Hepatic stellate cell (primary cell): Measurements from ENCODE around the gene FBN2.

Experiments
- DNase-seq: peaks from one replicate; pipeline ENCODE4 v3.0.0; 2011; ENCODE audit warnings: low spot score

The FBN2 gene

DNA sequence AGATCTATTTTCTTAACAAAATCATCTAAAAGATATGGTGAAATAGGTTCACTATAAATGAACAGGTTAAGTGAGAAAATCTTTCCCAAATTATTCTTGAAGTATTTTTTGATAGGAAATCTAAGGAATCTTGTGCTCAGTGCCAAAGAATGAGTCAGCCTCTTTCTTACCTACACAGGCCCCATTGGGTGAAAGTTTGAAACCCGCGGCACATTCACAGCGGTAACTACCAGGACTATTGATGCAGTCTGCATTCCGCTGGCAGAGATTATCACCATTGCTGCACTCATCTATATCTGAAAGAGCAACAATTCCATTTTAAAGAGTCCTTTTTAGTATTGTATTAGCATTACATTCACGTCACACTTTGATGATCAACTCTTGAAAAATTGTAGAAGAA lies 232.7 kb downstream of the FBN2 start:
- DNase-seq = no peak

DNA sequence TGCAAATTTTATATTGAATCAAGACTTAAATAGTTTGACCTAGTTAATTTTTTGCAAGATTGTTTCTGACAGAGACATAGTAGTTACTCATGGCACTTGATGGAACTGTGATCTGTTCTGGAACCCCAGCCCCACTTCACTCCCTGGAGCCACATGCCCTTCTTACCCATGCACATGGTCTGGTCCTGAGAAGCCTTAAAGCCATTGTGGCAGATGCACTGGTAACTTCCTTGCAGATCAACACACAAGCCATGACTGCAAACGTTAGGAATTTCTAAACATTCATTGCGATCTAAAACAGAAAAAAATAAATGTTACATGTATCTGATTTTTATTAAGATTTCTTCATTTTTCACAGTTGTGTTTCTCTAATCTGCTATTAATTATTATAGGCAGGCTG lies 233.3 kb downstream of the FBN2 start:
- DNase-seq = no peak

DNA sequence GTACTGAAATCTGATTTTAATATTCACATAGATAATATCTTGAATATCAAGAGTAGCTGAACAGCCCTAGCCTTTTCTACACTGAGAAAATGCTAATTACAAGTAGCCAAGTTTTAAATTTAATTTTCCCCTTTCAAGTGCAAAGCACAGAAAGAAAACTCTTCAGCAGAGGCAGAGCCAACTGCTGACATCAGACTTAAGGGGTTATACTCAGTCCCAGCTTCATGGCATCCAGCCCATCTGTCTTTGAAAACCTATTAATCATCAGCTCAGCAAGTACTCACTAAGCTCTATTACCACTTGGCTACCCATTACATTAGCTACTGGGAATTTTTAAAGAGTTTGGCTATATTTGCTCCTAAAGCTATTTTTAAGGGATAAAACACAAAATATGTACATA lies 234.0 kb downstream of the FBN2 start:
- DNase-seq = no peak

DNA sequence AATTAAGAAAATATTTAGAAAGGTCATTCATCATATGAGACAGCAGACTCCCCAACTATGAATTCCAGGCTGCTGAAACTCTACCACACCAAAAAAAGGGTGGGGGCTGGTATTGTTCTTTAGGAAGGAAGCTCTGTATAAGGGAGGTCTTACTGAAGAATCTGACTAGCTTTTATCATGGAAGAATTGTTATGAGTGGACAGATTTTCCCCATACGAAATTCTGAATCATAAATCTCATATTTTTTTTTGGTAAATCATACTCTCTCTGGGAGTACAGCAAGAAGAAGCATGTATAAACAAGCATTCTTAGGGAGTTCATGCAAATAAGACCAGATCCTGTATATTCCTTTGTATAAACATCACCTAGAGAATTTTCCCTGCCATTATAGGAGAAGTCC lies 234.5 kb downstream of the FBN2 start:
- DNase-seq = no peak

DNA sequence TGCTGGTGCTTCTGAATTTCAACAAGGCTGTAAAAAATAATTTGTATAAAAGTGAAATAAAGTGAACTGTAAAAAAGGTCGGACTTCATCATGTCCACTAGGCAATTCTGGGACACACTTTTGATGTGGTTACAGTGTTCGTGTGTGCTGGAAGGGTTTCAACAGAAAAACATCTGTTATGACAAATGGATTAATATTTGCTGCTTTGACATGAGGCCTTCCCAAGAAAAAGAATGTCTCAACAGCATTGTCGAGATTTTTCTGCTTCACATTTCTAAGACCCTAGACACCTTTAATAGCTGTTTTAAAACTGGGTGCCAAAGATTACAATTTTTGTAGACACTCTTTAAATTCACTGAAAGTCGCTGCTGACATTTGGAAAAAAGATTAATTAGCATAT lies 237.9 kb downstream of the FBN2 start:
- no peak for DNase-seq

DNA sequence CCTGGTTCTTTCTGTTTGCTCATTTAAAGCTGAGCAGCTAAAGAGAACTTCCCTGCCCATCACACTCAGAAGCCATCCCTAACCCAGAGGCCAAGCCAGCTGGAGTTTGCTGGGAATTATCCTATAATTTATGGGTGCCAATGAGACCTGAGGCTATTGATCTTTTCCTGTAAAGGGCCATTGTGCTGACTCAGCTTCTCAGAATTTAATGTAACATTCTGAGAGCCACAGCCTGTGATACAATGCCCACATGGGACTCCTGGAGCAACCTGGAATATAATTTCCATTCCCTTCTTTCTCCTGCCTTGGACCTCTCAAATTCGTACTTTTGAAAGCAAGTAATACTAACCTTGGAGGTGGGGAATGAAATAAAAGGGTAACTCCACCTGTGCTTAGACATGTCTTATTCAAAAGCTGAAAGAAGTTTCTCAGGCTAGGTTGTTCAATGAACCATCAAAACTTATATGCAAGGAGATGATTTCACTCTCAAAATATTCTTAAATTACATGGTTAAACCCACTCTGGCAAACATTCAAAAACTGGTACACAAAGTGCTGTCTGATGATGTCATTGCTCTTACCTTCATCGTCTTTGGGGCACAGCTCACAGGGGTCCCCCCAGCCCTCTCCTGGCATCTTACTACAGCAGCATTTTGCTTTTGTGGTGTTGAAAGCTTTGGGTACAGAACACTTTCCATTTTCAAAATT lies 247.7 kb downstream of the FBN2 start:
- no peak for DNase-seq

DNA sequence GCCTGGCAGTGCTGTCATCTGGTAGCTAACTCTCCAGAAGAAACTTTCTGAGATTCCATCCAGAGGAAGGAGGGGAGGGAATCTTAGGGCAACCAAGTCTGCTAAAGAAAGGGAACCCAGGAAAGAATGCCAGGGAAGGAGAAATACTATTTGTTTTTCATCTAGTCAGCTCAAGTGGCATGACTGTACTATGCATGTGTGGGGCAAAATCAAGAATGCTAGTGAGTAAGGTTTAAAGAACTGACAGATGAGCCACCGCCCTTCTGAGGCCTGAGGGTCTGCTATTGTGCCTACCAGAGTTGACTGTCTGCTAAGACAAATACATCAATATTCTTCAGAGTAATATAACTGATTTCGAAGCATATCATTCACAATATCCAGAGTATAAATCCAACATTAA lies 250.3 kb downstream of the FBN2 start:
- no peak for DNase-seq

DNA sequence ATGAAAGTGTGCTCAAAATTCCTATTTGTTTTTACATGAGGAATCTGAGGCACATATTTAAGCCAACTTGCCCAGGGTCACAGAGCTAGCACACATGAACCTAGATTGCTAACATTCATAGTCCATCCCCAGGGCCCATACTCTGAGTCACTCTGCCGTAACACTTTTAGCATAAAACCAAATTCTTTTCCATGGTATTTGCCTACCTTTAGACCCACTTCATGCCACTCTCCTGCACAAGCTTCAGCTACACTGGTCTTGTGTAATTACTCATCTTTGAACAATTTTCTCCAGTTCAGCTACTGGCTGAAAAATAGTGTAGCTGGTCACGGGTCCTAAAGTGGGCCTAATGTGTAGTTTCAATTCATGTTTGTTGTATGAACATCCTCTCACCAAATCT lies 253.8 kb downstream of the FBN2 start:
- DNase-seq = no peak

DNA sequence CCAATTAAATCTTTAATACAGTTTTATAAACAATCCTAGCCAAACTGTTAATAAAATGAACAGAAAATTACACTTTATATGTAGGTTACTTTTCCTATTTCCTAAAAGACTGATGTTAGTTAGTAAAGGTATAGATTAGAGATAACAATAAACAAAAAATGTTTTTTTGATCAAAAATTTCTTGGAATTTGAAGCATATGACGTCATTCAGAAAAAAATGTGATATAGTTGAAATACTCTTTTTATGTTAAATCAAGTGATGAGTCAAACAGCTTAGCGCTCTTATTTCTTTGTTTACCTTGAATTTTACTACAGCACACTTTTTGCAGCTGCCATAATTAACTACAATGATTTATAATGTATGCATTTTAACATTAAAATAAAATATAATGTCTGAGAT lies 258.7 kb downstream of the FBN2 start:
- no peak for DNase-seq

DNA sequence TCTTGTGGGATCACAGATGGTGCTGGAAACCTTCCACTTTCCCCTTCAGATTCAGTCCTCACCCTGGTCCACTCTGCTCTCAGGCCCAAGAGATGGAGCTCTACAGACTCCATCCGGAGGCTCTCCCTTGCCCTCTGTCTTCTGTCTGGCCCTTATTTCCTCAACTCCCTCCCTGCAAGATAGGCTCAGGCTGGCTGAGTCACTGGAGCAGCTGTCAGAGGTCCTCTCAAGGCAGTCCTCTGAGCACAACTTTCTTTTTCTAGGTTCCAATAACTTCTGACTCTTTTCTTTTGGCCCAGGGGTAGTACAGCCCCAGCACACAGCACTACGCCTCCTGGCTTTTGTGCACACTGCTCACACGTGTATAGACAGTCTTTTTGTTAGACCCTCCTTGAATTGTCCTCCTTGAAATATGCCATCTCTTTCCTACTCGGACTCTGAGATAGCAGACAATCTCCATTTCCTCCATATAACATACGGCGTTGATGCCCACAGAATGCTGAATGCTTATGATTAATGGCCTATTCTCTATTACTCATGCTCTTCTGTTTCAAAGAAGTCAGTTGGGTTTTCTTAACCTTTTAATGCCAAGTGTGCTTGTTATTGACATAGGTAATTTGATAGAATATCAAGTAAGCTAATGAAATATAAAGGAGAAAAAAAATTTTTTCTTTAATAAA lies 261.4 kb downstream of the FBN2 start:
- DNase-seq = no peak

DNA sequence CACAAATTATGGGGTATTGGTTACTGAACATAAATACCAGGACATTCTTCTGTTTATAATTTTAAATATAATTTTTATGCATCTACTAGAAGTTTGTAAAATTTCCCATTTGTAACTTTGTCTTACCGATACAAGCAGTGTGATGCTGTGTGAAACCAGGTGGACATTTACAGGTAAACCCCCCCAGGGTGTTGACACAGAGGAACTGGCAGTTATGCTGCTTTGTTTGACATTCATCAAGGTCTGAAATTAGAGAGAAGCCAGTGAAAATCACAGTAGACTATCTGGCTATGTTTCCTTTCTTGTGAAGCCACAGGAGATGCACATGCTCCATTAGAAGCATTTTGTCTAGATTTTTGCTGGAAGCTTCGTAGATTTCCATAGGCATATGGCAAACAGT lies 263.6 kb downstream of the FBN2 start:
- DNase-seq = no peak

DNA sequence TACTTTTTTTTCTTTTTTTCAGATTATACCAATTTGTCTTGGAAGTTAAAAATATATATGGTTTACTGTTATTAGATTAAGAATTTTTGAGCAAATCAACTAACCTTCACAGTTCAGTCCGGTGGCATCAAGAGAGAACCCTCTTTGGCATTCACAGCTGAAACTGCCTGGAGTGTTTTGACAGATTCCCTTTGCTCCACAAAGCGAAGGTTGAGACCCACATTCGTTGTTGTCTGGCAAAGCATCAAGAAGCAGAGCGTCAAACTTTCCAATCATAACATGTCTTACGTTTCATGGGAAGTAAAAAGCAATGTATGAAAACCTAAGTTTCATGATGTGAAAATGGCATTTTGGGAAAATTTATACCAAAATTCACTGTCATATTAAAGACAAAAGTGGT lies 264.3 kb downstream of the FBN2 start:
- no peak for DNase-seq

DNA sequence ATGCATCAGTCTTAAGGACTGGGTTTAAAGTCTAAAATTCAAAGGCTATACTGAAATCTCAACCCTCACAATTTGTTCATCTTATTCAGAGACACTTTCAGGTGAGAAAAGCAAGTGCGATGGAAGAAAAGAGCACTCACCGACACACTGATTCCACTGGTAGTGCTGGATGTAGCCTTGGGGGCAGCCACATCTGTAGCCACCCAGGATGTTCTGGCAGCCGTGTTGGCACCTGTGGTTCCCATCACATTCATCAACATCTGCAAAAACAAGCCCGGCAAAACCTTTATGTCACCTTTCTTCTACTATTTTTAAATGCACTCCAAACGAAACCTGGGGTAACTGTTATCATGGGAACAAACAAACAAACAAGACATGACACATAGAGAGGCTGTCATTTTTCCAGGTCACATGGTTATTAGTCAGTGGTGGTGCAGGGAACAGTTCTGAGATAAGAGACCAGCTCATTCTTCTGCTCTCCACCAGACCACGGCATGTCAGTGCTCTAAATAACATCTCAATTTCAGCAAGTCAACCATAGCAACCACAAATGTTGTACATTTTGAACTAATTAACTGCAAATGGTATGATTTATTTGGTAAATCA lies 266.1 kb downstream of the FBN2 start:
- DNase-seq = peak; percentile 8

DNA sequence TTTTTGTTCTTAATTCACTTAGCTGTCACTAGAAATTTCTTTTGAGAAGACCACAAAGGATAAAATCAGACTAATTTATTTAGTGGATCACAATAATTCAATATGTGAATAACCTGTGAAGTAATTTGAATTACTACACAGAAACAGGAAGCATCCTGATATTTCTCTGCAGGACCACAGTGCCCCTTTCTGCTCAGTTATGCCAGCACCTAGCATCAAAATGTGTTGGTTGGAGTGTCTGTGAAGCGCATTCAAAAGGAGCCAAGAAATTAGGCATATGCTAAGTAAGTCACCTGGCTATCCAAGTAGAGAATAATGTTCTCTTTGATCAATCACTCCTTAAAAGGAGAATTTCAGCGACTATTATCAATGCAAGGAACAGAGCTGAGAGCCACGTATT lies 267.0 kb downstream of the FBN2 start:
- DNase-seq = no peak

DNA sequence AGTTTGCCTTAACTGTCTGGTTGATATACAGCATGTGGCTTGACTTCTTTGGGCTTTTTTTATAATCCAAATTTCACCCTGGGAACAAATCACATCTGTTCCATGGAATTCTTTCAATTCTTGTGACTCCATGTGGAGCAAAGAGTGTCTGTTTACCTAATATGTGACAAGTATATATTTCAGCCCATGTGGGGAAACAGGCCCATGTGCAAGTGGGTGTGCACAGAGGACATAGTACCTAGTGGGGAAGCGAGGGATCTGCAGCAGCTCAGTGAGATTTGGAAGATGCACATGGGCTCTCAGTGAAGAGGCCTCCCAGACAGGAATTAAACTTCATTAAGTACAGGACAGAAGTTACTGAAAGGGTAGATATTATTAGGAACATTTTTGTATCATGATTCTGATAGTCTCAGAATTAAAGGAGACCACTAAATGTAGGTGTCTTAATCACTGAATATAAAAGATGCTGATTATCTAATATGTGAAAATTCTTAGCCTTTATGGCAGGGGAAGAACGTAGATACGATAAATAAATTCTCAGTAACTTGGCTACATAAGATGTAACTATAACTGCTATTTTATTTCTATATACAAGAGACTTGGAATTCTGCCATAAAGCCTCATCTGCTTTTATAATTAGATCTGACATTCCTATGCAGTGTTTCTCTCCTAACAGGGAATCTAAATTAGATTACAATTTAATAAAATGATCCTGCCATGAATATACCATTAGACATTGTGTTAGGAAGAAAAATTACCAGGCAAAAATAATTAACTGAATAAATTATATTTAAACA lies 273.3 kb downstream of the FBN2 start:
- DNase-seq = no peak

DNA sequence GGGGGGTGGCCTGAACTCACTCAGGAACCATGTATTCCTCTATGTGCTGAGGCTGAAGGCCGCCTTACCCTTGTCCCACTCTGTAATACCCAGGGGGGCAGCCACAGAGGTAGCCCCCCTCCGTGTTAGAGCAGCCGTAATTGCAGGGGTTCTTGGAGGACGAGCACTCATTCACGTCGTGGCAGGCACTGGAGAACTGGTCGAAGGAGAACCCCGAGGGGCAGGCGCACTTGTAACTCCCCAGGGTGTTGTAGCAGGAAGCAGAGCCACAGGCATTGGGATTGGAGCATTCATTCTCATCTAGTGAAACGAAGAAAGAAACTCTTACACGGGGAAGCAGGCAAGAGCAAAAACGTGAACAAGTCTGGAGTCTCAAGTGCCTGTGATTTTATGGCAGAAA lies 274.7 kb downstream of the FBN2 start:
- no peak for DNase-seq

DNA sequence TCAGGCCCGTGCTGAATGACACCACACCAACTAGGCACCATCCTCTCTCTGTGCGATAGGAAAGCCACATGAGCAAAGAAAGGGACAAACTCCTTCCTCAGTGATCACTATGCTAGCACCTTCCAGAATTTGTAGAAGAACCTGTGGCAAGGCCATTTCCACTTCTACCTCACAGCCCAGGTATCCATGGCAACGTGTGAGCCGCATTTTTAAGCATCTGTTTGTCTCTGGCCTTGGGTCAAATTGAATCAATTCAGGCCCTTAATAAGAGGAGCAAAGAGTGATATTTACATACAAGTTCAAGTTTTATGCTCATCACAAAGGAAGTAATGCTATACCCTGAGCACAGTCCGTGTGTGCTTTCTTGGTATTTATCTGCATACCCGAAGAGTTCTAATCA lies 275.1 kb downstream of the FBN2 start:
- no peak for DNase-seq

DNA sequence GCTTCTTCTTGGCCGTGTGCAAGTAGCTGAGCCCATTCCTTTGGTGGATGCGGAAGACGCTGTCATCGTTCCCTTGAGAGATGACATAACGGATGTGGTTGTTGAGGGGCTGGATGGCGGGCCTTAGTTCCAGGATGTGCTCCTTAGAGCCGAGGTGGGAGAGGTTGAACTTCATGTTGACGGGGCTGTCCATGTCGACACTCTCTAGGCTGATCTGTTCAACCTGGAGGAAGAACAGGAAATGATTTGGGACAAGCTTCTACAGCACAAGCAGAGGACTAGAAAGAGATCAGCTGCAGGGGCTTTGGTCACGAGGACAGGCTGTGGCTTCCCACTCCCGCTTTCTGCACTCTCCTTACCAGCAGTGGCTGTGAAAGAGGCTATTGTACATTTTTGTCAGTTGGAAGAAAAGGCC lies 278.4 kb downstream of the FBN2 start:
- DNase-seq = peak; percentile 15

DNA sequence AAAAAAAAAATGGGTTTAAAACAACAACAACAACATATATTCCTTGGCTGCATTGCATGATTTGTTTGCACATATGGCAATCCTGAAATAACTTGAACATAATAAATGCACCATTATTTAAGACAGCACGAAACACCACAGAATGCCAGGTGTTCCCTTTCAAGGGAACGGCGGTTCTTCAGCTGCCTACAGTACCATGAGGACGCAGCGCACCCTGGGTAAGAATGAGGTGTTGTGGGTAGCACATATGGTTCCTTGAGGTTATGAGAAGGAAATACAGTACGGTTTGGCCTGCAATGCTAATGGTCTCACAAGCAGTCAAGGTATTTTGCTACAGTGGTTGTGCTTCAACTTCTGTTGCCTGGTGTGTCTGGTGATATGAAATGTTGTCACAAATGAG lies 279.7 kb downstream of the FBN2 start:
- DNase-seq = no peak

DNA sequence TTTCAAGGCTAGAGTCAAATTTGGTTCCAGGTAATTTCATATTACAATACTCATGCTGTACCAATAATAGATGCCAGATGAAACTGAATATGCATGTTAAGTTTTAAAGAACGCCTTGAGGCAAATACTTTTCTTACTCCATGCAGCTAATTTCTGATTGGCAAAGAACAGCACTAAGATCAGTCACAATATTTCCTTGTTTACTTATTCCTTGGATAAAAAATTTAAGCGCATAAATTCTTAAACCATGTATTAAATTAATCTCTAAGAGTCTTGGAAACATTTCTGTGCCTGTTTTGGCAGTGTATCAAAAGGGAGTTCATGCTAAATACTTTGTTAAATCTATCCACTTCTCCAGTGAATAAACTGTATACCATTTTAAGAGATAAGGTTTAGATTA lies 281.0 kb downstream of the FBN2 start:
- no peak for DNase-seq

DNA sequence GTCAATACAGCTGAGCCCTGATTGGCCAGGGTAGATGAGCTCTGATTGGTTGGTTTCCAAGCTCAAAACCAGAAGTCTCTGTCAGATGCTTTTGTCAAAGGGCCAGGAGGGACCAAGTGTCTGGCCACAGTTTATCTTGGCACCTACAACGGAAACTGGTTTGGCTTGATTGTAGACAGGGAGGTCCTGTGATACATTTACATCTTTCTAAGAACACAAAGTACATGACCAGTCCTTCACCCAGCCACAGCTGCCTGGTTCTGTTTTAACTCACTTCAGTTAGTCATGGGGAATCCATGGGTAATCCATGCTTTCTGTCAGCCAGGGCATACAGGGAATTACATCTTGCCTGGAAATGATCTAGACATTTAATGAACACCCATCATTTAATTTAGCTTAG lies 283.3 kb downstream of the FBN2 start:
- DNase-seq = no peak

DNA sequence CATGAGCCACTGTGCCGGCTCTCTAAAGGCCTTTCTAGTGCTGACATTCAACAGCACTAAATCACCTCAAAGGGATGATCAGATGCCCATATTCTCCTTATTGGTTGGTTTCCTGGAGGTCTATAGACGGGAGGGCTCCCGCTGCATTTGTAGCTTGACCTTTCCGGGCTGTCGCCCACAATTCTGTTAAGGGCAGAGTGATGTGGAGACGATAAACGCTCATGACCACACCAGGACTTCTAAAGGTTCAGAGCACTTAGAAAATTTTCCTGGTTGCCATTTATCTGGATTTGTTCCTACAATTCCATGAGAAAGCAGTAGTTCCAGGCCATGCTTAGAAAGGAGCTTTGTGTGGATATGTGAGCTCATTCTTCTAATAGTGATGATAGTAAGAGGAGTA lies 284.2 kb downstream of the FBN2 start:
- DNase-seq = no peak

DNA sequence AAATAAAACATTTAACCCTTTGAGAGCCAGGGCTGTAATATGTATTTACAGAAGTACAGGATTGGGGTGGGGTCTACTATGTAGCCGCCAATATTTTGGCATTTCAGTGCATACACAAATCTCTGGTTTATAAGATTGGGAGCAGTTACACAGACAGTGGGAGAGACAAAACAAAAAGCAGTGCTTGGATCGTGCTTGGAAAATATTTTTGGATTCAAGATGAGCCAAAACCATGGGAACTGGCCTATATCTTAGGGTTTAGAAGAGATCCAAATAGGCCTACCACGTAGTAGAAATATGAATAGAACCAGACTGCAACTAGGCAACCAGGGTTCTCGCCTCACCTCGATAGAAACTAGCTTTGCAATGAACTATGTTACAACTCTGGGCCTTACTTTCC lies 284.9 kb downstream of the FBN2 start:
- no peak for DNase-seq
